A549 (cell line): Measurements from ENCODE around the gene NIPBL.

Source experiments
- CHD2 ChIP-seq: fragments of 150-350 bp; IDR thresholded peaks from 2 replicates; pipeline ENCODE4 v1.6.1; 2014; ENCODE audit warnings: low read length; ENCODE audit not compliant: partially characterized antibody
- HDAC2 ChIP-seq: fragments of 200-600 bp; sonication (generic); IDR thresholded peaks from 2 replicates; pipeline ENCODE4 v1.6.1; 2016
- JUN ChIP-seq, 2 experiments: fragments of >200 bp; sonication (Bioruptor Twin); formaldehyde crosslinking; IDR thresholded peaks; 2 replicates in 1 of 2; 3 replicates in 1 of 2; pipeline ENCODE4 v1.6.1; 2016 to 2017
- JUNB ChIP-seq: fragments of >200 bp; sonication (Bioruptor Twin); formaldehyde crosslinking; IDR thresholded peaks from 2 replicates; pipeline ENCODE4 v1.6.1; 2016
- MAX ChIP-seq: IDR thresholded peaks from 2 replicates; pipeline ENCODE4 v1.6.1; 2012
- MYC ChIP-seq: IDR thresholded peaks from 2 replicates; pipeline ENCODE4 v1.6.1; 2012; ENCODE audit warnings: mild to moderate bottlenecking, inconsistent platforms, low read length, improper control_type of control experiment, borderline replicate concordance
- NR3C1 ChIP-seq: fragments of >200 bp; sonication (Bioruptor Twin); formaldehyde crosslinking; IDR thresholded peaks from 3 replicates; pipeline ENCODE4 v1.6.1; 2017
- PHF8 ChIP-seq: fragments of 200-600 bp; sonication (generic); IDR thresholded peaks from 2 replicates; pipeline ENCODE4 v1.6.1; 2016; ENCODE audit warnings: low read depth, mild to moderate bottlenecking, antibody characterized with exemption, moderate library complexity, borderline replicate concordance
- POLR2A ChIP-seq: IDR thresholded peaks from 2 replicates; pipeline ENCODE4 v1.6.1; 2012; ENCODE audit warnings: mild to moderate bottlenecking, low read length
- REST ChIP-seq: fragments of 200-600 bp; sonication (generic); IDR thresholded peaks from 2 replicates; pipeline ENCODE4 v1.6.1; 2016; ENCODE audit warnings: antibody characterized with exemption, mild to moderate bottlenecking, moderate library complexity
- RFX5 ChIP-seq: fragments of 450-650 bp; IDR thresholded peaks from 2 replicates; pipeline ENCODE4 v1.7.1; 2014; ENCODE audit warnings: antibody characterized with exemption, mild to moderate bottlenecking, moderate library complexity
- SMC3 ChIP-seq: fragments of >200 bp; sonication (Bioruptor Twin); formaldehyde crosslinking; IDR thresholded peaks from 3 replicates; pipeline ENCODE4 v1.6.1; 2018; ENCODE audit warnings: inconsistent platforms
- ZFP36 ChIP-seq: fragments of 450-650 bp; IDR thresholded peaks from 2 replicates; pipeline ENCODE4 v1.6.1; 2014; ENCODE audit warnings: borderline replicate concordance; ENCODE audit not compliant: partially characterized antibody
- TF ChIP-seq, protein P1 (sequence below): fragments of >200 bp; sonication (Bioruptor Twin); formaldehyde crosslinking; IDR thresholded peaks from 3 replicates; pipeline ENCODE4 v1.5.1; 2016

- no peak for TF ChIP-seq HDAC2
- no peak for TF ChIP-seq SMC3
- no peak for TF ChIP-seq ZFP36
- no peak for TF ChIP-seq JUNB
- no peak for TF ChIP-seq MAX
- TF ChIP-seq, protein P1, sequence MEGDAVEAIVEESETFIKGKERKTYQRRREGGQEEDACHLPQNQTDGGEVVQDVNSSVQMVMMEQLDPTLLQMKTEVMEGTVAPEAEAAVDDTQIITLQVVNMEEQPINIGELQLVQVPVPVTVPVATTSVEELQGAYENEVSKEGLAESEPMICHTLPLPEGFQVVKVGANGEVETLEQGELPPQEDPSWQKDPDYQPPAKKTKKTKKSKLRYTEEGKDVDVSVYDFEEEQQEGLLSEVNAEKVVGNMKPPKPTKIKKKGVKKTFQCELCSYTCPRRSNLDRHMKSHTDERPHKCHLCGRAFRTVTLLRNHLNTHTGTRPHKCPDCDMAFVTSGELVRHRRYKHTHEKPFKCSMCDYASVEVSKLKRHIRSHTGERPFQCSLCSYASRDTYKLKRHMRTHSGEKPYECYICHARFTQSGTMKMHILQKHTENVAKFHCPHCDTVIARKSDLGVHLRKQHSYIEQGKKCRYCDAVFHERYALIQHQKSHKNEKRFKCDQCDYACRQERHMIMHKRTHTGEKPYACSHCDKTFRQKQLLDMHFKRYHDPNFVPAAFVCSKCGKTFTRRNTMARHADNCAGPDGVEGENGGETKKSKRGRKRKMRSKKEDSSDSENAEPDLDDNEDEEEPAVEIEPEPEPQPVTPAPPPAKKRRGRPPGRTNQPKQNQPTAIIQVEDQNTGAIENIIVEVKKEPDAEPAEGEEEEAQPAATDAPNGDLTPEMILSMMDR: no peak
- no peak for TF ChIP-seq JUN (IDR thresholded peaks at IDR 0.05)
- no peak for TF ChIP-seq CHD2
- TF ChIP-seq RFX5: no peak
- no peak for TF ChIP-seq PHF8
- no peak for TF ChIP-seq MYC
- no peak for TF ChIP-seq REST
- TF ChIP-seq POLR2A: no peak
- no peak for TF ChIP-seq NR3C1
Observed at GRCh38 chr5:36969700-36970395, 93.3 kb downstream of the NIPBL start.
